Measurements from ENCODE around the gene SEC24B.
"Not testable (repeated sequence)": the region's sequence is repeated elsewhere in the genome, so short reads cannot be mapped to it uniquely, and the experiment has no call there.

The SEC24B gene

GRCh38 chr4:109497511-109497910 lies 63.9 kb downstream of the SEC24B start:
- no peak overlapping the region for H3K9ac ChIP-seq
- no peaks in the 10 kb centered on the region for H3K4me1 ChIP-seq
- H3K79me2 ChIP-seq: no peaks in the 10 kb centered on the region
- no peak for TF ChIP-seq CTCF (IDR thresholded peaks at IDR 0.05)
- no peak overlapping the region for H2AFZ ChIP-seq
- no peak overlapping the region for H3K4me2 ChIP-seq (ENCODE audit: low read length)
- no peaks in the 10 kb centered on the region for H3K27me3 ChIP-seq (ENCODE audit: control insufficient read depth, insufficient read depth, low read length)
- no peaks in the 10 kb centered on the region for H3K9me3 ChIP-seq (ENCODE audit: control insufficient read depth, low read length)
- no peaks in the 10 kb centered on the region for H3K36me3 ChIP-seq (ENCODE audit: control insufficient read depth, insufficient read depth, low read length)
- no peak overlapping the region for H3K4me3 ChIP-seq (ENCODE audit: low read depth, low read length)
- H3K27ac ChIP-seq: no peak overlapping the region

GRCh38 chr4:109499513-109499912 lies 65.9 kb downstream of the SEC24B start:
- Histone ChIP-seq H3K36me3 (ENCODE audit: control insufficient read depth, insufficient read depth, low read length) (no peaks in the 10 kb centered on the region), H3K9ac (no peak overlapping the region), H3K4me3 (ENCODE audit: low read depth, low read length) (no peak overlapping the region), H3K27me3 (ENCODE audit: control insufficient read depth, insufficient read depth, low read length) (no peaks in the 10 kb centered on the region), H2AFZ (no peak overlapping the region), H3K9me3 (ENCODE audit: control insufficient read depth, low read length) (no peaks in the 10 kb centered on the region), H3K79me2 (no peaks in the 10 kb centered on the region), H3K4me1 (no peaks in the 10 kb centered on the region), H3K27ac (no peak overlapping the region), H3K4me2 (ENCODE audit: low read length) (no peak overlapping the region)
- TF ChIP-seq CTCF (IDR thresholded peaks at IDR 0.05): no peak

- Histone ChIP-seq H3K4me2 (ENCODE audit: low read length) (no peak overlapping the region), H3K79me2 (no peaks in the 10 kb centered on the region), H3K9me3 (ENCODE audit: control insufficient read depth, low read length) (no peaks in the 10 kb centered on the region), H3K27ac (no peak overlapping the region), H3K36me3 (ENCODE audit: control insufficient read depth, insufficient read depth, low read length) (no peaks in the 10 kb centered on the region), H3K4me1 (no peaks in the 10 kb centered on the region), H3K27me3 (ENCODE audit: control insufficient read depth, insufficient read depth, low read length) (no peaks in the 10 kb centered on the region), H2AFZ (no peak overlapping the region), H3K9ac (no peak overlapping the region), H3K4me3 (ENCODE audit: low read depth, low read length) (no peak overlapping the region)
- no peak for TF ChIP-seq CTCF (IDR thresholded peaks at IDR 0.05)
Observed at GRCh38 chr4:109506890-109507289, 73.3 kb downstream of the SEC24B start.

- Histone ChIP-seq H3K4me1 (no peaks in the 10 kb centered on the region), H3K9me3 (ENCODE audit: control insufficient read depth, low read length) (no peaks in the 10 kb centered on the region), H3K36me3 (ENCODE audit: control insufficient read depth, insufficient read depth, low read length) (no peaks in the 10 kb centered on the region), H2AFZ (no peak overlapping the region), H3K79me2 (peaks cover 2% of the 10 kb centered on the region), H3K9ac (no peak overlapping the region), H3K27ac (no peak overlapping the region), H3K4me2 (ENCODE audit: low read length) (no peak overlapping the region), H3K4me3 (ENCODE audit: low read depth, low read length) (no peak overlapping the region), H3K27me3 (ENCODE audit: control insufficient read depth, insufficient read depth, low read length) (no peaks in the 10 kb centered on the region)
- no peak for TF ChIP-seq CTCF (IDR thresholded peaks at IDR 0.05)
Observed at GRCh38 chr4:109510687-109511086, 77.1 kb downstream of the SEC24B start.

- H2AFZ ChIP-seq: no peak overlapping the region
- no peak overlapping the region for H3K4me2 ChIP-seq (ENCODE audit: low read length)
- H3K27me3 ChIP-seq (ENCODE audit: control insufficient read depth, insufficient read depth, low read length): no peaks in the 10 kb centered on the region
- no peak overlapping the region for H3K4me3 ChIP-seq (ENCODE audit: low read depth, low read length)
- TF ChIP-seq CTCF (IDR thresholded peaks at IDR 0.05): no peak
- H3K27ac ChIP-seq: no peak overlapping the region
- H3K9me3 ChIP-seq (ENCODE audit: control insufficient read depth, low read length): no peaks in the 10 kb centered on the region
- no peaks in the 10 kb centered on the region for H3K4me1 ChIP-seq
- H3K9ac ChIP-seq: no peak overlapping the region
- H3K36me3 ChIP-seq (ENCODE audit: control insufficient read depth, insufficient read depth, low read length): no peaks in the 10 kb centered on the region
- peaks cover 2% of the 10 kb centered on the region for H3K79me2 ChIP-seq
Observed at GRCh38 chr4:109511414-109511813, 77.8 kb downstream of the SEC24B start.

GRCh38 chr4:109513368-109513767 lies 79.8 kb downstream of the SEC24B start:
- not testable (repeated sequence) for H3K4me3 ChIP-seq (ENCODE audit: low read depth, low read length); H3K4me1 ChIP-seq; H3K27ac ChIP-seq; H2AFZ ChIP-seq; H3K79me2 ChIP-seq; H3K9ac ChIP-seq; H3K27me3 ChIP-seq (ENCODE audit: control insufficient read depth, insufficient read depth, low read length); H3K36me3 ChIP-seq (ENCODE audit: control insufficient read depth, insufficient read depth, low read length); H3K4me2 ChIP-seq (ENCODE audit: low read length); H3K9me3 ChIP-seq (ENCODE audit: control insufficient read depth, low read length)
